Right hindlimb (tissue), 1 donor: ENCODE measurements around the gene FAM234A.
"Not testable (repeated sequence)": the region's sequence is repeated elsewhere in the genome, so short reads cannot be mapped to it uniquely, and the experiment has no call there.

ENCODE experiments used
- DNase-seq: peaks from one replicate; pipeline ENCODE4 v3.0.0-alpha.2; 2018

Gene FAM234A, protein sequence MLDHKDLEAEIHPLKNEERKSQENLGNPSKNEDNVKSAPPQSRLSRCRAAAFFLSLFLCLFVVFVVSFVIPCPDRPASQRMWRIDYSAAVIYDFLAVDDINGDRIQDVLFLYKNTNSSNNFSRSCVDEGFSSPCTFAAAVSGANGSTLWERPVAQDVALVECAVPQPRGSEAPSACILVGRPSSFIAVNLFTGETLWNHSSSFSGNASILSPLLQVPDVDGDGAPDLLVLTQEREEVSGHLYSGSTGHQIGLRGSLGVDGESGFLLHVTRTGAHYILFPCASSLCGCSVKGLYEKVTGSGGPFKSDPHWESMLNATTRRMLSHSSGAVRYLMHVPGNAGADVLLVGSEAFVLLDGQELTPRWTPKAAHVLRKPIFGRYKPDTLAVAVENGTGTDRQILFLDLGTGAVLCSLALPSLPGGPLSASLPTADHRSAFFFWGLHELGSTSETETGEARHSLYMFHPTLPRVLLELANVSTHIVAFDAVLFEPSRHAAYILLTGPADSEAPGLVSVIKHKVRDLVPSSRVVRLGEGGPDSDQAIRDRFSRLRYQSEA

DNA sequence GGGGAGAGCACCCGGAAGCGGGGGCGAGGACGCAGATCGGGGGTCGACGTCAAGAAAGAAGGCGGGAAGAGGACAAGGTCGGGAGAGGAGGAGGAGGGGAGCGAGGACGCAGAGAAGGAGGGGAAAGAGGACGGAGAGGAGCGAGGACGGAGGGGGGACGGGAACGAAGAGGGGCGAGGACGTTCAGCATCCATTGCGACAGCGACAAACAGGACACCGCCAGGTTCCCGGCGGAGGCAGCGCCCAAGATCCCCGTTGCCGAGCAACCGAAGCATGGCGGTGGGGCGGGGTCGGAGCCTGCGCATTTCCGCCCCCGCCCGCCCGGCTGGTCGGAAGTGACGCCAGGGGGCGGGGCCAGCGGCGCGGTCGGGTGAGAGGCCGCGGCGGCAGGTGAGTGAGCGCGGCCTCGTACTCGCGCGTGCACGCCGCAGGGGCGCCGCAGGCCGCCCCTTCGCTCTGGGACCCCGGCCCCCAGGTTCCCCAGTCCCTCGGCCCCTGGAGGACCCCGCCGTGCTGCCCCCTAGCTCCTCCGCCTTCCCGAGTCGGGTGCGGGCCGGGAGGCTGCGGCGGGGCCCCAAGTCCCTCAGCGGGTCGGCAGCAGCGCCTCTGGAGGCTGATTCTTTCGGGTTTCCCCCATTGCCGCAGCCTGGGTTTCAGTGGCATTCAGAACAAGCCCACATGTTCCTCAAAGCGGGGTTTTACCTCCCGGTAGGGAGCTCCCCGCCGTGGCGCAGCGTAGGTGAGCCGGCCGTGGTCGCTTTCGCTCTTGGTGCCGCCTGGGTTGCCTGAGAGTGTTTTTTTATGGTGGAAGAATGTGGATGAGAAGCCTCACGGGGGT, at the start of gene FAM234A:
FAM234A (plus strand) TSS at position 354 of the 838 bp plus-strand sequence. CDS start 19,593 bp downstream, outside the sequence.
- peak; percentile 94 for DNase-seq

DNA sequence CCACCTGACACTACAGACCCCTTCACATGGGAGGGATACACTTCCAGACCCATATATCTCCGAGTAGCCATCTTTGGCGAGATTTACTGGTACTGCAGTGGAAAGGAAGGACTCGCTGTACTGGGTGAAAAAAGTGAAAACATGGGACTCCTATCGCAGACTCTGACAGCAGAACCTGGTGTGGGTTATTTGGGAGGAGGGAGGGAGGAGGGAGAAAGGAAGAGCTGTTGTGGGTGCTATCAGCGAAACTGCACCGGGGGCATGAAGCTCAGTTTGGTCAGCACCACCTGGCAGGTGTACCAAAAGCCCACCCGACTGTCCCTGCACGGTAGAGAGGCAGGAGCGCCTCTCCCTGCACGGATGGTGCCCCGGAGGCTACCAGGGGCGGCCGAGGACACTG, 49.4 kb upstream of the FAM234A start:
- DNase-seq: peak; percentile 39

DNA sequence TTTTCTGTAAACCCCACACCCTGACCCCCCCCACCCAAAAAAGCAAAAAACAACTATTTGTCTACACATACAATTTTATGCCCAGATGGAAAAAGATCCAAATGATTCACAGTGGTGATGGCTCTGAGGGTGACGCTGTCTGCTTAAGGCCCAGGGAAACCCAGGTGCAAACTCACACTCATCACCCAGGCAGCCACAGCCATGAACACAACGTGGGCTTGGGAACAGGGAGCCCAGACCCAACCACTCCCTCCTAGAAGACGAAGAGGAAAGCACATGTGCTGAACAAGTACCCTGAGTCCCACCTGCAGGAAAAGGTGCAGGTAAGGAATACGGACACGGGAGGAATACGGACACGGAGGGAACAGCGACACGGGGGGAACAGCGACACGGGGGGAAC, 48.9 kb upstream of the FAM234A start:
- no peak for DNase-seq

DNA sequence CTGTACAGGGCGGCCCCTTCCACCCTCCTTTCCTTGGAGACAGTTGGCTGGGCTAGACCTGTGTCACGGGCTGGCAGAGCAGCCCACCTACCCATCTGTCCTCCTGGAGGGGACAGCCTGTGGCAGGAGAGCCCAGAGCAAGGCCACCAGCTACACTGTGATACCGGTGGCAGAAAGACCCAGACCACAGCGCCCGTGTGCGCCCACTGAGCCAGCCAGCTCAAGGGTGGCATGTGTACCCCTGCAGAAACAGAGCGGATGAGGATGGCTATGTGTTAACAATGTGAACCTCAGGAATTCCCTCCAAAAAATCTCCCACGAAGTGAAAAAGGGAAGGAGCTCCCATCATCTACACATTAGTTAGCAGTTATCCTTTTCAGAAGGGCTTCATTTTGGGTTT, 47.3 kb upstream of the FAM234A start:
- no peak for DNase-seq

DNA sequence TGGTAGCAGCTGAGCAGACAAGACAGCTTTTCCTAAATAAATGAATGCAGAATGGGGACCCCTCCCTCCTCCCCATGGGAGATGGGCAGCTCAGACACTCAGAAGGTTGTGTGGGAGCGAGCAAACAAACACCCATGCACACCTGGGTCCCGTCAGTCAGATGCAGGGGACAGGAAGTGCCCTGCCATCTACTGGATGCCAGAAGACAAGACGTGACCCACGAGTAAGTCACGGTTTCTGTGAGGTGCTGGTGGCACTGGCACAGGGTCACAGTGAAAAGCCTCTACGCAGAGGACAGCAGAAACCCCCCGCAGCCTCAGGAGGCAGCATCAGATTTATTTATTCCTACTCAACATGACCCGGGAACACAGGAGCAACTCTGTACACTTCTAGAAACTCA, 45.9 kb upstream of the FAM234A start:
- no peak for DNase-seq

DNA sequence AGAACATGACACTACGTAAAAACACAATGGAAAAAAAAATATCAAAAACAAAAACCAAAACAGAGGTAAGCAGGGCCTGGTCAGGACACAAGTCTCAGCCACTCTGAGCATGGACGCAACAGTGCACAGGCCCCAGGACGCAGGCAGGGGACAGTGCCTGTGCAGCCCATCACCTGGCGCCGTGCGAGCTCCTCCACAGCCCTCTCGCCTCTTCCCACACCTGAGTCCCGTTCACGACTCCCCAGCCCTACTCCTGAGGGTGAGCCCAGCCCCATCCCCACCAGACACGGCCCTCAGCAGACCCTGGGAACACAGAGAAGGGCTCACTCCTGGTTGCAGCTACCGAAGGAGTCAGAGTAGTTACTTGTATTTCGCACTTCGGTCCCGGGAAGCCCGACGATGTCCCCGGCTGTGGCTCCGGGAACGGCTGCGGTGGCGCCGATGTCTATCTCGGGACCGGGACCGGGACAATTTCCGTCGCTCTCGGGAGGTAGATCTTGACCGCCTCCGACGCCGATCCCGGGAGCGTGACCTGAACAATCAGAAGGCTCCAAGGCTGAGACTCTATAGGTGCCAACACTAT, 44.9 kb upstream of the FAM234A start:
- DNase-seq: no peak

DNA sequence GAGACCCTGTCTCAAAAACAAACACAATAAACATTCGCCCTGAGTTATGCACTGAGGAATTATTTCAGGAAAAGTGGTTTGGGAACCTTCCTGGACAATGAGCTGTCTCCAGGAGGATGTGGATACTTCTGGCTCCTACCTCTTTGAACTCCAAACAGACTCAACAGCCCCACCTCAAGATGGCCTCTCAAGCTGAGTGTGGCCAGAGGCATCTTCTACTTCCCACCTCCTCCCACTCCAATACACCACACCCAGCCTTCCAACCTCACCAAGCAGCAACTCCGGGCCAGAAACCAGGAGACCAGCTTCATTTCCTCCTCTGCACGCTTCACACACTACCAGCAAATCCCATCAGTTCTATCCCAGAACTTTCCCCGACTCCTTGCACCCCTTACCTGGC, 42.8 kb upstream of the FAM234A start:
- no peak for DNase-seq

DNA sequence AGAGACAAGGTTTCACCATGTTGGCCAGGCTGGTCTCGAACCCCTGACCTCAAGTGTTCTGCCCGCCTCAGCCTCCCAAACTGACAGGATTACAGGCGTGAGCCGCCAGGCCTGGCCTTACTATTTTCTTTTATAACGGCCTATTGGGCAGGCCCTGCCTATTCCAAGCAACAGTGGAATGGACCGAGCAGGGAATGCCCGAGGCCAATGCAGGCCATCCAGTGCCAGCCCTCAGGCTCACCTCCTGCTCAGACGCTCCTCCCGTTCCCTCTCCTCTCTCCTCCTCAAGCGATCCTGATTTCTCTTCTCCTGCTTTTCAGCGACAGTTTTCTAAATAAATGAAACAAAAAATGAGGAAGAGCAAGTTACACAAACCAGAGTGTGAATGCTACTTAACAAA, 41.9 kb upstream of the FAM234A start:
- DNase-seq: no peak

DNA sequence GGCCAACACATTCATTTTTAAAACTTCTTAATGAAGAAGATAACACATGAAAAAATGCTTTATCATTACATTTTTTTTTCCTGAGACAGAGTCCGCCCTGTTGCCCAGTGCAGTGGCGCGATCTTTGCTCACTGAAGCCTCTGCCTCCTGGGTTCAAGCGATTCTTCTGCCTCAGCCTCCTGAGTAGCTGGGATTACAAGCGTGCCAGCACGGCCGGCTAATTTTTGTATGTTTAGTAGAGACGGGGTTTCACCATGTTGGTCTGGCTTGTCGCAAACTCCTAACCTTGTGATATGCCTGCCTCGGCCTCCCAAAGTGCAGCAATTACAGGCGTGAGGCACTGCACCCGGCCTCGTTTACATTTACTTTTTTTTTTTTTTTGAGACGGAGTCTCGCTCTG, 41.2 kb upstream of the FAM234A start:
- no peak for DNase-seq

DNA sequence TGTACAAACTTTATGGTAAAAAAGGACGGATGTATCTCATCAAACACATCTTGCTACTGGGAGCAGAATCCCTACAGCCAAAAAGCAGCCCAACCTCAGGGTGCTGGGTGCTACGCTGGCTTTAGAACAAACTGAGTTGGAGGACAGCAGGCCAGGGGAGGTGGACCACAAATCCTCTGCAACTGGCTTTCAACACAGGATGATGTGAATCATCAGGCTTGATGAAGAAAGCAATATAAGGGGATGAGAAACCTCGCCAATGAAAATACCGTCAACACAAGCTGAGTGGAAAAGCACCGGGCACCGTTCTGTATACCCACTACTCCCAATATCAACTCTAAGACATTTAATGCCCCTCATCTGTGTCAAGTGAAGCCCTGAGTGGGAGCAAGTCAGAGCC, 40.1 kb upstream of the FAM234A start:
- DNase-seq: no peak

DNA sequence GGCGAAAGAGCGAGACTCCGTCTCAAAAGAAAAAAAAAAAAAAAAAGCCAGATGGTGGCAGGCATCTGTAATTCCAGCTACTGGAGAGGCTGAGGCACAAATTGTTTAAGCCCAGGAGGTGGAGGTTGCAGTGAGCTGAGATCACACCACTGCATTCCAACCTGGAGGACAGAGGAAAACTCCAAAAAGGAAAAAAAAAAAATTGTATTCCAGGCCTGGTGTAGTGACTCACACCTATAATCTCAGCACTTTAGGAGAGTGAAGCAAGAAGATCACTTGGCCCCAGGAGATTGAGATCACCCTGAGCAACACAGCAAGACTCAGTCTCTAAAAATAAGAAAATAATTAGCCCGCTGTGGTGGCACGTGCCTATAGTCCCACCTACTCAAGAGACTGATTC, 34.2 kb upstream of the FAM234A start:
- DNase-seq: no peak

DNA sequence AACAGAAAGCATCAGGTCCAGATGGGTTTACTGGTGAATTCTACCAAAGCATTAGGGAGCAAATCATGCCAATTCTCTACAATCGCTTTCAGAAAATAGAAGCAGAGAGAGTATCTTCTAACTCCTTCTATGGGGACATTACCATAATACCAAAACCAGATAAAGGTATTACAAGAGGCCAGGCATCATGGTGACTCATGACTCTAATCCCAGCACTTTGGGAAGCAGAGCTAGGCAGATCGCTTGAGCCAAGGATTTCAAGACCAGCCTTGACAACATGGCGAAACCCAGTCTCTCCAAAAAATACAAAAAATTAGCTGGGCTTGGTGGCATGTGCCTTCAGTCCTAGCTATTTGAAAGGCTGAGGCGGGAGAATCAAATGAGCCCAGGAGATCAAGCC, 31.4 kb upstream of the FAM234A start:
- no peak for DNase-seq

DNA sequence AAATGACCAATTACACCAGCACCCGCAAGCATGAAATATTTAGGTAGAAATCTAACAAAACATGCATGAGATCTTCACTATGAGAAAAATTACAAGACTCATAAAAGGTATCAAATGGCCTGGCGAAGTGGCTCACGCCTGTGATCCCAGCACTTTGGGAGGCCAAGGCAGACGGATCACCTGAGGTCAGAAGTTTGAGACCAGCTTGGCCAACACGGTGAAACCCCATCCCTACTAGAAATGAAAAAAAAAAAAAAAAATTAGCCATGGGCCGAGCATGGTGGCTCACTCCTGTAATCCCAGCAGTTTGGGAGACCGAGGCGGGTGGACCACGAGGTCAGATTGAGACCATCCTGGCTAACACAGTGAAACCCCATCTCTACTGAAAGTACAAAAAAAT, 30.6 kb upstream of the FAM234A start:
- DNase-seq: not testable (repeated sequence)

DNA sequence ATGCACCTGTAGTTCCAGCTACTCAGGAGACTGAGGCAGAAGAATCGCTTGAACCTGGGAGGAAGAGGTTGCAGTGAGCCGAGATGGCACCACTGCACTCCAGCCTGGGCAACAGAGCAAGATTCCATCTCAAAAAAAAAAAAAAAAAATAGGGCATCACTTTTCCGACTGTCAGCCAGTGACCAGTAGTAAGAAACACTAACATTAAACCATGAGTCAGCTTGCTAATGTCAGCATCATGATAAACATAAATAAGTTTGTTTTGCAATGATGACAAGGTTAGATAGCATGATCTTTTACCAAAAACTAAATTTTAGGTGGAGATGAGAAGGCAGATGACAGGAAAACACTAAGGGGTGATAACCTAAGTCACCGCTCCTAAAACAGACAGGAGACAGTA, 25.3 kb upstream of the FAM234A start:
- not testable (repeated sequence) for DNase-seq

DNA sequence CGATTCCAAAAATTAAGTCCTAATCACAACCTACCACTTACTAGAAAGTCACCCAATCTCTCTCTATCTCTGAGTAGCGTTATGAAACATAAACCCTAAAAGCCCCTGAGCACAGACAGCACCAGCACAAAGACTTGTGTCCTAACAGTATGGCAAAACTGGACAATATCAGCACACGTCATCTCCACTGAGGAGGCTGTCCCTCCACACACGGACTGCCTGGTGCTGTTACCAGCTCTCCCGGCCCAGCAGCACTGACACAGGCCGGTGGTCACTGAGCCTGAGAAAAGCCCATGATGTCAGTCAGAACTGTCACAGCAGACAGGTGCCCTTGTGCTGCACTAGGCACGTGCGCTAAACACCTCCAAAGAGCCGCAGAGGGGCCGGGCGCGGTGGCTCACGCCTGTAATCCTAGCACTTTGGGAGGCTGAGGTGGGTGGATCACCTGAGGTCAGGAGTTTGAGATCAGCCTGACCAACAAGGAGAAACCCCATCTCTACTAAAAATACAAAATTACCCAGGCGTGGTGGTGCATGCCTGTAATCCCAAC, 22.9 kb upstream of the FAM234A start:
- not testable (repeated sequence) for DNase-seq

DNA sequence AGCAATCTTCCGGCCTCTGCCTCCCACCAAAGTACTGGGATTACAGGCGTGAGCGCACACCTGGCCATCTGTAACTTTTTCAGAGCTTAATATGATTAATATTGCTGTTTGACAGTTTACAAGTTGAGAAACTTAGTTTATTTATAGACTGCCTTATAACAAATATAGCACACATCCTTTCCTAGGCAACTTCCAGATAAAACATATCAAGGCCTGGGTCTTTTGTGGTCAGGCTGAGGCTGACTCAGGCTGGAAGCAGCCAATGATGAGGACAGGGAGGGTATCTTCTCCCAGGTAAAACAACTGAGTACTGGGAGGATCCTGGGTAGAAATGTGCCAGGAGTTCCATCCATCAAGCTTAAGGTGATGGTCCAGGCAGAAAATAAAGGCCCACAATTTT, 21.6 kb upstream of the FAM234A start:
- no peak for DNase-seq

DNA sequence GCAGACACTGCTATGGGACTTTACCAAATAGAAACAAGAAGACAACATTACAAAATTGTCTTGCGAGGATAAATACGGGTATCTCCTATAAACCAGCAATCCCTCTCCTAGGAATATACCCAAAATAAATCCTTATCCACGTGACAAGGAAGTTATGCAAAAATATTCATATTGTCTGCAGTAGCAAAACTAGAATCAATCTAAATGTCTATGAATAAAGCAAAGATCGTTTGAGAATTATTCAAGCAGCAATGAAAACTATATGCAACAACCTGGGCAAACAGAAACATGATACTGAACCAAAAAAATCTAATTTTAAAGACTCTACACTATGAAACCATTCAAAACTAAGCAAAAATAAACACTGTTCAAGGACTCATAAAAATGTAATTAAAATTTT, 14.6 kb upstream of the FAM234A start:
- no peak for DNase-seq

DNA sequence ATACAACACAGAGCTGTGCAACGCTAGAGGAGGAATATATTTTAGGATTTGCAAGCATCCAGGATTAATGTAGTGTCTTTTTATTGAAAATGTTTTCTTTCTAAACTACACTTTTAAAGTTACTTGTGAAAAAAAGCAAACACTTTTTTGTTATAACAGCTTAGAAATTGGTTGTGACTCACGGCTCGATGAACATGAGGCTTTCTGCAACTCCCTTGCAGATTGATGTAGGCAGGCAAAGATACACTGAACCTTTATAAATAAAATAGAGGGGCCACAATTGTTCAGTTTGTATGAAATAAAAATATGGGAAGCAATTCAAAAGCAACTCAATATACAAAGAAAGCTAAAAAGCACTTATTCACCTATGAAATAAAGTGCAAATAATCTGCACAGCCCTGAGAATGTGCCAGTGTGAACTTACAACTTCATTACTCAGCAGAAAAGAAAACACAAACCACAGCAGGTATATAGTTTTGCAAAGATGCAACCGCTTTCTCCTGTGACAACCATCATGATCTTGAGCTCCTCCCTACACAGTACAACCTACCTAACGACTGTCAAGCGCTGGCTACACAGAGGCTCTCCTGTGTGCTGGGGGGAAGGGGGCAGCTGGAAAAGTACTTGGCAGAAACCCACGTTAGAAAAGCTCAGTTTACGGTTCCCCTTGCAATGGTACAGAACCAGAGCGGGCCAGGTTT, 6.3 kb upstream of the FAM234A start:
- peak; percentile 20 for DNase-seq

DNA sequence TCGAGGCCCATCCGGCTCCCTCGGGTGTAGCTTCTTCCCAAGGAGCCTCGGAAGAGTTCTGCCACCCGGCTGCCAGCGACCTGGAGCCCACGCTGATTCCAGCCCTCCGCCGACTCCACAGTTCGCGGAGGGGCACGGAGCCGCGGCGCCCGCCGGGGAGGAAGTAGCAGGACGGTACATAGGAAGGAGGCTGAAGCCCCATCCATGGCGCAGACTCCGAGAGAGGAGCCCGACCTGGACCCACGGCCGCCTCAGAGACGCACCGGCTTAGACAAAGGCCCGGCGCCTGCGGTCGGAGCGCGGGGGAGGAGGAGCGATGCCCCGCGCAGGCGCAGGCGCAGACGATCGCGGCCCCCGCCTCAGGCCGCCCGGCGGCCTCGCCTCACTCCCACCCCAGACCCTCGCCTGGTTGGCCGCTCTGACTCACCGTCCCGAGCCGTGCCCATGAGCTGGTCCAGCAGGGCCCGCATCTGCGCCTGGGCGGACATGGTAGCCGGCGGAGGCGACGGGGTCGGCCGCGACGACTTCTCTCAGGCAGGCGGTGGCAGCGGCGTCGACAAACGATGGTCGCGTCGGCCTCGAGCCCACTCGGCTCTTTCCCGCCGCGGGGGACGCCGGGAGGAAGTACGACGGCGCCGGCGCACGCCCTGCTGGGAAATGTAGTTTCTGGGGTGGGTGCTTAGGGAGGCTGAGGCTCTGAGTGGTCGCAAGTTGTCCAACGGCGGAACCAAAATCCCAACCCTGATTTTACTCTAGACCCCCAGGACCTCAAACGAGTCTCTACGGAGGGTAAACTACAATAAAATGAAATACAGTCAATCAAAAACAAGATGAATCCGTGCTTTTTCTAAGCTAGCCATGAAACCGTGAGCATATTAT, 5.5 kb upstream of the FAM234A start, which contains the start of gene LUC7L:
LUC7L (minus strand) TSS at position 598 of the 879 bp plus-strand sequence; CDS start at position 488, 110 bp downstream.
- DNase-seq: peak; percentile 94

DNA sequence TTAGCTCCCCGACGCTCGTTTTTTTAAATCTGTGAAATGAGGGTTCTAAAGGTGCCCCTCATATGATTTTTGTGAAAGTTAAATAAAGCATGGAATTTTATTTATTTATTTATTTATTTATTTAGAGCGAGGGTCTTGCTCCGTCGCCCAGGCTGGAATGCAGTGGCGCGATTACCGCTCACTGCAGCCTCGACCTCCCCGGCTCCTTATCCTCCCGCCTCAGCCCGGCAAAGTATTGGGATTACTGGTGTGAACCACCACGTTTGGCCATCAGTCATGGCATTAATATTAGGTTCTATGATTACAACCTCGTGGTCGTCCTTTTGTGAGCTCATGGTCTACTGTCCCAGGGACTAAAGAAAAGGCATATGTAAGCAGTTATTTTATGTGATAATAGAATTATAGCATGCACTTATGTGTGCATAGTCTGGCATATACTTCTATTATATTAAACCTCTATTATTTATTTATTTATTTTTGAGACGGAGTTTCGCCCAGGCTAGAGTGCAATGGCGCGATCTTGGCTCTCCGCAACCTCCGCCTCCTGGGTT, 4.8 kb upstream of the FAM234A start:
- DNase-seq: no peak

DNA sequence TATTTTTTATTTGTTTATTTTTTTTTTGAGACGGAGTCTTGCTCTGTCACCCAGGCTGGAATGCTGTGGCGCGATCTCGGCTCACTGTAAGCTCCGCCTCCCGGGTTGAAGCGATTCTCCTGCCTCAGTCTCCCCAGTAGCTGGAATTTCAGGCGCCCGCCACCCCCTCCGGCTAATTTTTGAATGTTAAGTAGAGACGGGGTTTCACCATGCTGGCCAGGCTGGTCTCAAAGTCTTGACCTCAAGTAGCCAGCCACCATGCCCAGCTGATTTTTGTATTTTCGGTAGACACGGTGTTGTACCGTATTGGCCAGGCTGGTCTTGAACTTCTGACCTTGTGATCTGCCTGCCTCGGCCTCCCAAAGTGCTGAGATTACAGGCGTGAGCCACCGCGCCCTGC, 4.3 kb upstream of the FAM234A start:
- DNase-seq: not testable (repeated sequence)
